HG02840 (cell line): ENCODE results near the gene BUB3.

Experiments used
- ATAC-seq: cut with Tn5 transposase; IDR thresholded peaks from one replicate; pipeline ENCODE4 v1.9.1; 2021; ENCODE audit warnings: mild to moderate bottlenecking, moderate library complexity, moderate number of reproducible peaks; ENCODE audit not compliant: unreplicated experiment, low FRiP score

BUB3 gene

GRCh38 chr10:123202506-123202905 is 48.3 kb downstream of the BUB3 start:
- ATAC-seq, result no peak

- no peak for ATAC-seq
These were observed 49.4 kb downstream of the BUB3 start for GRCh38 chr10:123203393-123204126.

- ATAC-seq, result no peak
These were observed 49.9 kb downstream of the BUB3 start for GRCh38 chr10:123204127-123204461.

GRCh38 chr10:123205041-123205440 is 50.8 kb downstream of the BUB3 start:
- ATAC-seq, result no peak

GRCh38 chr10:123212063-123212462 is 57.9 kb downstream of the BUB3 start:
- no peak for ATAC-seq

- ATAC-seq, result no peak
These were observed 58.4 kb downstream of the BUB3 start for GRCh38 chr10:123212640-123213039.

GRCh38 chr10:123213192-123213591 is 59.0 kb downstream of the BUB3 start:
- no peak for ATAC-seq
